ENCODE results near the gene ESPL1.
A peak's percentile ranks its signal among the peaks of the same experiment; 100 is the strongest.
"Not testable (repeated sequence)": the region's sequence is repeated elsewhere in the genome, so short reads cannot be mapped to it uniquely, and the experiment has no call there.

Gene ESPL1

GRCh38 chr12:53289891-53290290 is 21.8 kb downstream of the ESPL1 start:
- DNase-seq (ENCODE audit: insufficient read length, low spot score) (peak; percentile 57), FAIRE-seq (peak; percentile 65)
- TF ChIP-seq POLR2A (IDR thresholded peaks at IDR 0.05; ENCODE audit: low read depth, low read length): no peak

DNA sequence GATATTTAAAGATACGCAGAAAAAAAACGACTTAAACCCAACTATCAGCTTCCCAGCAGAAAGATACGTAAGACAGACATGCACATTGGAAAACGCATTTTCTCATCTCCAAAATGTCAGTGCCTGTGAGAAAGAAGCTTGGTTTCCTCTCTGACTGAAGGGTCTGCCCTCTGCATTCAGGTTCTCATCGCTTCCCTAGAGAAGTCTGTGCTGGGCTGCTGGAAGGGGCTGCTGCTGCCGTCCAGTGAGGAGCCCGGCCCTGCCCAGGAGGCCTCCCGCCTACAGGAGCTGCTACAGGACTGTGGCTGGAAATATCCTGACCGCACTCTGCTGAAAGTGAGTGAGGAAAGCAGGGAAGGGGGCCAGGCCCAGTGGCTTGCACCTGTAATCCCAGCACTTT is 22.6 kb downstream of the ESPL1 start:
- DNase-seq (ENCODE audit: insufficient read length, low spot score): no peak
- no peak for FAIRE-seq
- TF ChIP-seq POLR2A (IDR thresholded peaks at IDR 0.05; ENCODE audit: low read depth, low read length): no peak

DNA sequence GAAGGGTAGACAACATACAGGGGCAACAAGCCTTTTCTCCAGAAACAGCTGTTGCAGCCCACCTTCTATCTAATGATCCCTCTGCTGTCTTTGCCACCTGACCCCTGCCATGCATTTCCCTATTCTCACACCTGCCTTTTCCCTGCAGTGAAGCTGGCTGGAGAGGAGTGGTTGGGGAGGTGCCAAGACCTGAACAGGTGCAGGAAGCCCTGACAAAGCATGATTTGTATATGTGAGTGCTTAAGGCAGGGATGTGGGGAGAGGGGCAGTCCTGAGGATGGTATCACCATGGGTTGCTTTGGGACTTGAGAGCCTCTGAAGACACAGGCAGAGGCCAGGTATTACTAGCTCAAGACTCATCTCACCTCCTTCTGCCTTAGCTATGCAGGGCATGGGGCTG is 24.3 kb downstream of the ESPL1 start:
- TF ChIP-seq POLR2A (IDR thresholded peaks at IDR 0.05; ENCODE audit: low read depth, low read length): no peak
- FAIRE-seq: no peak
- DNase-seq (ENCODE audit: insufficient read length, low spot score): no peak

DNA sequence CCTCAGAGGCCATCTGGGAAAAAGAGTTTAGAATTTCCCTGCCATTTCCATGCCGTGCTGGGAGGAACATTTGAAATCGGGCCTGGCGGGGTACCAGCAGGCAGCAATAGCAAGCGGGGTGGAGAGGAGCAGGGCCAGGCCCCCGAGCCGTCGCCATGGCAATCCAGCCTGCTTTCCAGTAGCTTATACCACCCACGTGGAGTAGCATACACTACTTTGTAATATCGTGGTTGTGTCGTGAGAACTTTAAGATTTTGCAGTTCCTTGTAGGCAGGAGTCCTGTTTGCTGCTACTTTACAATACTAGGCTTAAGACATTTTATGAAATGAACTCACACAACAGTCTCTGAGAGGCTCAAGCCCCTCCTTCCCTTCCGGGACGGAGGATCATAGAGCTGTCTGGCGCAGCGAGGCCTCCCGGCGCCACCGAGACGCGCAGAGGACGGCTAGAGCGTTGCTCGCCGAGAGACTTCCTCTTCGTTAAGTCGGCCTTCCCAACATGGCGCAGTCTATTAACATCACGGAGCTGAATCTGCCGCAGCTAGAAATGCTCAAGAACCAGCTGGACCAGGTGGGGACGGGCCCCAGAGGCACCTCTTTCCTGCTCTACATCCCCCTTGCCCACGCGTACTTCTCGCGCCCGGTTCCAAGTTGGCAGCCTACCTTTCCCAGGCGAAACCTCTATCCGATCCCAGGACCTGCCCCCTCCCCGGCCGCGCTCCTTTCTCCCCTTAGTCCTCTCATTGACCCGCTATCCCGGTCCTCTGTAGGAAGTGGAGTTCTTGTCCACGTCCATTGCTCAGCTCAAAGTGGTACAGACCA is 27.2 kb downstream of the ESPL1 start, which contains the start of gene PFDN5:
PFDN5 (plus strand) TSS at position 473 of the 821 bp plus-strand sequence; CDS start at position 499, 26 bp downstream.
- peak; percentile 77 for FAIRE-seq
- peak; percentile 69 for DNase-seq (ENCODE audit: insufficient read length, low spot score)
- peak; percentile 72 for TF ChIP-seq POLR2A (IDR thresholded peaks at IDR 0.05; ENCODE audit: low read depth, low read length)

- no peak for TF ChIP-seq POLR2A (IDR thresholded peaks at IDR 0.05; ENCODE audit: low read depth, low read length)
- no peak for DNase-seq (ENCODE audit: insufficient read length, low spot score)
- no peak for FAIRE-seq
Measured at GRCh38 chr12:53295891-53296219, 27.8 kb downstream of the ESPL1 start.

DNA sequence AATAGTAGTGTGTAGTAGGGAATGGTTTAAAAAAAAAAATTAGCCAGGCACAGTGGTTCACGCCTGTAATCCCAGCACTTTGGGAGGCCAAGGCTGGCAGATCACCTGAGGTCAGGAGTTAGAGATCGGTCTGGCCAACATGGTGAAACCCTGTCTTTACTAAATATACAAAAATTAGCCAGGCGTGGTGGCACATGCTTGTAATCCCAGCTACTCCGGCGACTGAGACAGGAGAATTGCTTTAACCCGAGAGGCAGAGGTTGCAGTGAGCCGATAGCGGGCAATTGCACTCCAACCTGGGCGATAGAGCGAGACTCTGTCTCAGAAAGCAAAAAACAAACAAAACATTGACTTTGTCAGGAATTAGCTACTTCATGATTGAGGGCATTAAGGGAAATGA is 29.0 kb downstream of the ESPL1 start:
- not testable (repeated sequence) for DNase-seq (ENCODE audit: insufficient read length, low spot score)

DNA sequence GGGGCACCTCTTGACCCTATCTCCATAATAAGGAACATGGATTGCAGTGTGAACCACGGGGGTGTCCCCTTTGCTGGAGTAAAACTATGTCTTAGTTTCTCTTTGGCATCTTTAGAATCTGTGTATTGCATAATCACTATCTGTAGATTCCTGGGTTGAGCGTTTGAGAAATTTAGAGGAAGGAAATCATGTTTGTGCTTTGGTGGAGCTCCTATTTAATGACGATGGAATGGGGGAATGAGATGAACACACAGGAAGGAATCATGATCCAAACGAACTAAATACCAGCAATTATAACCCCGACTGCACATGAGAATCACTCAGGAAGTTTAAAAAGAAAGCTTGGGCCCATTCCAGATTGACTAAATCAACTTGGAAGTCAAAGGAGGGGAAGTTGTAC is 30.1 kb downstream of the ESPL1 start:
- DNase-seq (ENCODE audit: insufficient read length, low spot score): no peak
- no peak for TF ChIP-seq POLR2A (IDR thresholded peaks at IDR 0.05; ENCODE audit: low read depth, low read length)
- FAIRE-seq: no peak

More for the DNA sequence above, 29.0 kb downstream of the ESPL1 start:
- not testable (repeated sequence) for FAIRE-seq

DNA sequence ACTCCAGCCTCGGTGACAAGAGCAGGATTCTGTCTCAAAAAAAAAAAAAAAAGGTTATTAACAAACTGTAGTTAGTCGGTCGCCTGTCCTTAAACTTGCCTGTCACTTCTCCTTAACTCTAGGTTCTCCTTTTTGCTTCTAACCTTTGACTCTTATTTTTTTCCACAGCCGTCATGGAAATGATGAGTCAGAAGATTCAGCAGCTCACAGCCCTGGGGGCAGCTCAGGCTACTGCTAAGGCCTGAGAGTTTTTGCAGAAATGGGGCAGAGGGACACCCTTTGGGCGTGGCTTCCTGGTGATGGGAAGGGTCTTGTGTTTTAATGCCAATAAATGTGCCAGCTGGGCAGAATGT is 31.0 kb downstream of the ESPL1 start:
- TF ChIP-seq POLR2A (IDR thresholded peaks at IDR 0.05; ENCODE audit: low read depth, low read length): no peak
- no peak for FAIRE-seq
- no peak for DNase-seq (ENCODE audit: insufficient read length, low spot score)

DNA sequence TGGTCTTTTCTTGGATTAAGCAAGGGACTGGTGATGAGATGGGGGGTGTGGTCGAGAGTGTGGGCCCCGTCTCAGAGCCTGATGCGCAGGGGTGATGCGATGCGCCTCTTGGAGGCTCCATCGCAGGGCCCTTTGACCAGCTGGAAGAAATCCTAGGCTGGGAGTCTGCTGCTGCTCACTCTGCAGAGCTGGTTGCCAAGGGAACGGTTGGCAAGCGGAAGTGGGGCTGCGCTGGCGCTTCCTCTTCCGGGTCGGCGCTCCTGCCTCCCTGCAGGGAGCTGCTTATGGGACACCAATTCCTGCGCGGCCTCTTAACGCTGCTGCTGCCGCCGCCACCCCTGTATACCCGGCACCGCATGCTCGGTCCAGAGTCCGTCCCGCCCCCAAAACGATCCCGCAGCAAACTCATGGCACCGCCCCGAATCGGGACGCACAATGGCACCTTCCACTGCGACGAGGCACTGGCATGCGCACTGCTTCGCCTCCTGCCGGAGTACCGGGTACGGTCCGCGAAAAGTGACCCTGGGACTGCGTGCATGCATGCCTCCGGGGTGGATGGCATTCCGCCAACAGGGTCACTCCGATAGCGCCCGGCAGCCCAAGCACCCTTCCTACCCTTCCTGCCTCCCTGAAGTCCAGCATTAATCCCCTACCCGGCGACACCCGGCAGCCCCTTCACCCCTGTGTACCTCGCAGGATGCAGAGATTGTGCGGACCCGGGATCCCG is 31.5 kb downstream of the ESPL1 start, which contains the start of gene MYG1:
MYG1 (plus strand) TSS at position 242 of the 727 bp plus-strand sequence; CDS start at position 285, 43 bp downstream.
- peak; percentile 71 for TF ChIP-seq POLR2A (IDR thresholded peaks at IDR 0.05; ENCODE audit: low read depth, low read length)

DNA sequence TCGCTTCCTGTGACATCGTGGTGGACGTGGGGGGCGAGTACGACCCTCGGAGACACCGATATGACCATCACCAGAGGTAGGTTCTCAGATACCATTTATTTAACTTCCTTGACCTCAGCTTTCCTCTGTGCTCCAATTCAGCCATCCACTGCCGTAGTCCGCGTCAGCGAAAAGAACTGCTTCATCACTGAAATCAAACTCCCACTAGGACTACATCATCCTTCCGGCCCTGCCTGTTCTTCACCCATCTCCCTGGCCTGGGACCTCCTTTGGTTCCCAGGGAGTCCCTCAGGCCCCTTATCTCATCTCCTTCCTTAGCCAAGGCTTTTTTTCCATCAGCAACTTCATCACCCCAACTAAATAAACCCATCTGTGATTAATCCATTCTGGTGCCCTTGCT is 32.1 kb downstream of the ESPL1 start:
- TF ChIP-seq POLR2A (IDR thresholded peaks at IDR 0.05; ENCODE audit: low read depth, low read length): no peak
- no peak for FAIRE-seq
- peak; percentile 40 for DNase-seq (ENCODE audit: insufficient read length, low spot score)

More for the DNA sequence above, 31.5 kb downstream of the ESPL1 start, which contains the start of gene MYG1:
- DNase-seq (ENCODE audit: insufficient read length, low spot score) (peak; percentile 85), FAIRE-seq (no peak)

DNA sequence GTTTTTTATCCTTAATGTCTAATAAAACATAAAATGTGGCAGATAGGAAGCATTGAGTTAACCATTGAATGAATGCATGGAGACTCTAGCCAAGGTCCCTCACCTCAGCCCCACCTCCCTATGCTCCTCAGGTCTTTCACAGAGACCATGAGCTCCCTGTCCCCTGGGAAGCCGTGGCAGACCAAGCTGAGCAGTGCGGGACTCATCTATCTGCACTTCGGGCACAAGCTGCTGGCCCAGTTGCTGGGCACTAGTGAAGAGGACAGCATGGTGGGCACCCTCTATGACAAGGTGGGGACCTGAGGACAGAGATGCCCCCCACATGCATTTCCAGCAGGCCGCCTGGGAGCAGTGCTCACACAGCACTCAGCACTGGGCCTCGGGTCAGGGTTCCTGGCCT is 34.8 kb downstream of the ESPL1 start:
- DNase-seq (ENCODE audit: insufficient read length, low spot score) (no peak), FAIRE-seq (no peak)
- TF ChIP-seq POLR2A (IDR thresholded peaks at IDR 0.05; ENCODE audit: low read depth, low read length): no peak

DNA sequence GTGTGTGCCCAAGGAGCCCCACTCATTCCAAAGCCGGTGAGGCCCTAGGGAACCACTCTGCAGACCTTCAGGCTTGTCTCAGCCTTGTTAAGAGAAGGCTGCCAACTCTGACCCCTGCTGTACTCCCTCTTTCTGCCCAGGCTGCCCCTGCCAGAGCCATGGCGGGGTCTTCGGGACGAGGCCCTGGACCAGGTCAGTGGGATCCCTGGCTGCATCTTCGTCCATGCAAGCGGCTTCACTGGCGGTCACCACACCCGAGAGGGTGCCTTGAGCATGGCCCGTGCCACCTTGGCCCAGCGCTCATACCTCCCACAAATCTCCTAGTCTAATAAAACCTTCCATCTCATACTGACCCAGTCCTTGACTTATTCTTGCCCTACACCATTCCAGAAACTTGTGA is 38.7 kb downstream of the ESPL1 start:
- no peak for TF ChIP-seq POLR2A (IDR thresholded peaks at IDR 0.05; ENCODE audit: low read depth, low read length)
- no peak for DNase-seq (ENCODE audit: insufficient read length, low spot score)
- no peak for FAIRE-seq

GRCh38 chr12:53308276-53308675 is 40.2 kb downstream of the ESPL1 start:
- FAIRE-seq (no peak), DNase-seq (ENCODE audit: insufficient read length, low spot score) (no peak)
- no peak for TF ChIP-seq POLR2A (IDR thresholded peaks at IDR 0.05; ENCODE audit: low read depth, low read length)

DNA sequence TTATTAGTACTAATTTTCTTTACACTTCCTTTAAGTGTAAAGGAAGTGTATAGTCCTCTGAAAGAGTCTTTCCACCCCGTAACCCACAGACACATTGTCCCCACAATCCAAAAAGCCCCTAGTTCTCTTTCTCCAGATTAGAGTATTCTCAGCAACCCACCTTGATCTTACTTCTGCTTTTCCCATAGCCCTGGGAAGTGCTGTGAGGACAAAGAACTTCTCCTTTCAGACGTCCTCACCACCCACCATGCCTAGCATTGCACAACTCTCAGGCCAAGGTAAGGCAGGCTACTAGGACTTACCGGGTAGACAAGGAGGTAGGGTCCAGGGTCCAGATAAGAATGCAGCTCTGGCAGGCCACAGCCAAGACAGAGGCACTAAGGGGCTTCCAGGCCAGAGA is 45.9 kb downstream of the ESPL1 start:
- DNase-seq (ENCODE audit: insufficient read length, low spot score): no peak
- TF ChIP-seq POLR2A (IDR thresholded peaks at IDR 0.05; ENCODE audit: low read depth, low read length): no peak
- no peak for FAIRE-seq

All from H54 (cell line).